GM12878 (cell line): ENCODE results near the gene SBF2. TPM values are rescaled to one million over a fixed set of nuclear protein-coding genes. Genes with fewer than 3 reads are reported as not detected.

ENCODE experiments used
- ATAC-seq: fragments of 200-7000 bp; cut with Tn5 transposase; 3 replicates; pipeline ENCODE4 v1.9.1; 2020; ENCODE audit warnings: mild to moderate bottlenecking, moderate library complexity
- BruUV-seq: library from RNA; stranded (reverse); fragments of 400-500 nt; replicated peaks from 2 replicates; lab custom pipeline; 2021; lab: Mats Ljungman, UMichigan
- CTCF ChIA-PET: fragments of 300-600 bp; sonication (Branson Sonifier 250); formaldehyde crosslinking; extraction: SDS; loops from one replicate; lab custom pipeline; 2021; ENCODE audit warnings: inconsistent platforms; lab: Yijun Ruan, JAX
- POLR2A ChIA-PET: fragments of 350-600 bp; formaldehyde crosslinking; extraction: SDS; loops from one replicate; lab custom pipeline; 2021; ENCODE audit warnings: inconsistent platforms; lab: Charles Lee
- RAD21 ChIA-PET: fragments of 300-600 bp; sonication (Branson Sonifier 250); formaldehyde crosslinking; loops from one replicate; lab custom pipeline; 2023; ENCODE audit warnings: antibody characterized with exemption; ENCODE audit not compliant: unreplicated experiment; lab: Charles Lee
- SMC1A ChIA-PET: fragments of 300-600 bp; sonication (Branson Sonifier 250); formaldehyde crosslinking; loops from one replicate; lab custom pipeline; 2023; ENCODE audit not compliant: unreplicated experiment, uncharacterized antibody; lab: Charles Lee
- DNase-seq: peaks from one replicate; pipeline ENCODE4 v3.0.0-alpha.2; 2011; ENCODE audit warnings: low read depth, low spot score
- FAIRE-seq: peaks from 3 replicates; lab custom pipeline; 2011; peaks lifted over from hg19 to GRCh38; lab: Jason Lieb, UNC
- H2AFZ ChIP-seq: 2 replicates; pipeline ENCODE4 v1.6.0; 2011; ENCODE audit warnings: low read depth, low read length, control low read depth; ENCODE audit not compliant: control insufficient read depth
- H3K27ac ChIP-seq: 2 replicates; pipeline ENCODE4 v1.5.1; 2011; ENCODE audit warnings: control low read depth; ENCODE audit not compliant: control insufficient read depth, insufficient read depth
- H3K27me3 ChIP-seq, 2 experiments: replicated peaks in 1 of 2; 2 replicates each; pipeline versions ENCODE4 v1.6.0 to v1.6.1; 2011; ENCODE audit warnings: low read length in 1 of 2; ENCODE audit not compliant: control insufficient read depth in 2 of 2, insufficient read depth in 2 of 2
- H3K36me3 ChIP-seq, 2 experiments: 2 replicates each; pipeline ENCODE4 v1.5.1; 2011; ENCODE audit warnings: low read length in 1 of 2; ENCODE audit not compliant: control insufficient read depth in 2 of 2, insufficient read depth in 2 of 2
- H3K4me1 ChIP-seq: 2 replicates; pipeline ENCODE4 v1.6.1; 2011; ENCODE audit warnings: mild to moderate bottlenecking, low read length, moderate library complexity, mixed read lengths; ENCODE audit not compliant: control insufficient read depth, insufficient read depth
- H3K4me2 ChIP-seq: 2 replicates; pipeline ENCODE4 v1.6.0; 2011; ENCODE audit warnings: control low read depth; ENCODE audit not compliant: control insufficient read depth, insufficient read depth
- H3K4me3 ChIP-seq: fragments of 200-600 bp; sonication (generic); 2 replicates; pipeline ENCODE4 v1.5.1; 2016
- H3K79me2 ChIP-seq: 2 replicates; pipeline ENCODE4 v1.6.0; 2011; ENCODE audit warnings: low read length; ENCODE audit not compliant: control insufficient read depth, insufficient read depth
- H3K9ac ChIP-seq: 2 replicates; pipeline ENCODE4 v1.8.0; 2011; ENCODE audit warnings: low read length, control low read depth, mixed read lengths; ENCODE audit not compliant: control insufficient read depth, insufficient read depth
- H3K9me3 ChIP-seq: replicated peaks from 3 replicates; pipeline ENCODE4 v1.5.1; 2011; ENCODE audit warnings: mild to moderate bottlenecking, low read length; ENCODE audit not compliant: control insufficient read depth, insufficient read depth
- H4K20me1 ChIP-seq: 2 replicates; pipeline ENCODE4 v1.6.0; 2011; ENCODE audit not compliant: control insufficient read depth, insufficient read depth
- JUND ChIP-seq: IDR thresholded peaks from 2 replicates; pipeline ENCODE4 v1.6.1; 2012; ENCODE audit warnings: low read depth, mild to moderate bottlenecking, low read length, improper control_type of control experiment, moderate library complexity
- WGBS: methylation state at CpG from one replicate; pipeline ENCODE4 v1.1.6; 2016; ENCODE audit warnings: low lambda C conversion rate; ENCODE audit not compliant: insufficient replicate concordance, insufficient coverage; ENCODE audit errors: missing lambda C conversion rate; 5-methylcytosine and 5-hydroxymethylcytosine counted together
- in situ Hi-C: fragments of 300-500 bp; cut with MboI; formaldehyde crosslinking; loops from 9 replicates; pipeline ENCODE4 v1.14.3; 2018; ENCODE audit warnings: mixed read lengths
- intact Hi-C: fragments of 100-400 bp; cut with micrococcal nuclease; formaldehyde crosslinking; loops from one replicate; pipeline ENCODE4 v1.14.2; 2022; ENCODE audit not compliant: unreplicated experiment
- polyA plus RNA-seq, 11 experiments: library from polyadenylated mRNA; depleted of rRNA in 4 of 11; unstranded in 6 of 11; stranded (reverse) in 5 of 11; fragments of >200 nt; fragmentation: Nextera tagmentation in 4 of 11; fragmentation: Illumina TruSeq in 1 of 11; extraction: Ambion mirVana in 4 of 11; extraction: Trizol in 1 of 11; gene quantifications; 1 replicate in 1 of 11; 2 replicates in 10 of 11; pipeline versions ENCODE4 v1.2.1 to v1.2.3, GENCODE V29; 2011 to 2016; ENCODE audit warnings: inconsistent platforms in 2 of 11, missing spikeins in 2 of 11, low read depth in 1 of 11
- total RNA-seq, 4 experiments: library from RNA; depleted of rRNA in 3 of 4; stranded (reverse); fragments of >200 nt in 3 of 4; fragmentation: Illumina TruSeq in 1 of 4; extraction: Trizol in 1 of 4; gene quantifications; 2 replicates each; pipeline versions ENCODE4 v1.2.1 to v1.2.3, GENCODE V29; 2013 to 2021
- TF ChIP-seq, protein P1 (sequence below): IDR thresholded peaks from 2 replicates; pipeline ENCODE4 v1.6.1; 2011; ENCODE audit warnings: mild to moderate bottlenecking, low read depth, low read length, moderate library complexity; ENCODE audit not compliant: insufficient replicate concordance

SBF2 gene
- total and polyA plus RNA-seq, 10 of the 15 experiments (the other 5 are each of a cell fraction or from before 2014, with no cell fraction given): 0.24 to 2.3 (median 1.1) TPM

DNA sequence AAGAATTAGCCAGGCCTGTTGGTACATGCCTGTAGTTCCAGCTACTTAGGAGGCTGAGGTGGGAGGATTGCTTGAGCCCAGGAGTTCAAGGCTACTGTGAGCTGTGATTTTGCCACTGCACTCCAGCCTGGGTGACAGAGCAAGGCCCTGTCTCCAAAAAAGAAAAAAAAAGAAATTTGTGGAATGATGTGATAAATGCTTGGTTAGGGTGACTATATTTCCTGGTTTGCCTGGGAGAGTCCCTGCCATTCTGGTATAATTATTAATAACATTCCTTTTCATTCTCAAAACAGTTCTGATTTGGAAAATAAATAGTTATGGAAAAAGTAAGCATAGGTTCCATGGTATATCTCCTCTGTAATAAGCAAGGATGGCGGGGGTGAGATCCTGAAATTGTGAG is 555.3 kb downstream of the SBF2 start (continued):
- TF ChIP-seq, protein P1, sequence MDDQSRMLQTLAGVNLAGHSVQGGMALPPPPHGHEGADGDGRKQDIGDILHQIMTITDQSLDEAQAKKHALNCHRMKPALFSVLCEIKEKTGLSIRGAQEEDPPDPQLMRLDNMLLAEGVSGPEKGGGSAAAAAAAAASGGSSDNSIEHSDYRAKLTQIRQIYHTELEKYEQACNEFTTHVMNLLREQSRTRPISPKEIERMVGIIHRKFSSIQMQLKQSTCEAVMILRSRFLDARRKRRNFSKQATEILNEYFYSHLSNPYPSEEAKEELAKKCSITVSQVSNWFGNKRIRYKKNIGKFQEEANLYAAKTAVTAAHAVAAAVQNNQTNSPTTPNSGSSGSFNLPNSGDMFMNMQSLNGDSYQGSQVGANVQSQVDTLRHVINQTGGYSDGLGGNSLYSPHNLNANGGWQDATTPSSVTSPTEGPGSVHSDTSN: no peak

DNA sequence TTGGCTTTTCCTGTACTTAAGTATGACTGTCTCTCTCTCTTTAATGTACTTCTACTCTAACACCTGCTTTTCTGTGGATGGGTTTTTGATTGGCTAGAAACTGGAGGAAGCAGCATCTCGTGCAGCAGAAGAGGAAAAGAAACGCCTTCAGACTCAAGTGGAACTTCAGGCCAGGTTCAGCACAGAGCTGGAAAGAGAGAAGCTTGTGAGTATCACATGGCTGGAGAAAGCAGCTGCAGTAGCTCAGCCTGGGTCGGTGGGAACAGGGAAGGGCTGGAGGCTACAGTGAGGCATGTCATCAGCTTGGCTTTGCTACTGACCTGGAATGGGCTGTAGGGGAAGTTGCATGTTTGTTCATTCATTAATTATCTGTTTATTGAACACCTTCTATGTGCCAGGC is 555.9 kb downstream of the SBF2 start:
- H3K36me3 ChIP-seq: peaks cover 3 to 23% of the 10 kb centered on the region in 2 experiments; a peak in 3 of 4 replicates

More for the DNA sequence above, 555.9 kb downstream of the SBF2 start:
- TF ChIP-seq JUND: no peak
- FAIRE-seq (no peak), DNase-seq (no peak), ATAC-seq (no peak; the same call in 2 of the 3 replicates)
- POLR2A ChIA-PET: interaction anchor here (1.2 to 1.4 kb wide), 2 partner anchors 12 to 18 kb away, joined by 4 read pairs; no protein-coding TSS in a partner anchor
- peaks cover 9% of the 10 kb centered on the region; the same call in 2 of the 3 replicates for H3K9me3 ChIP-seq
- peaks cover 2% of the 10 kb centered on the region for H3K79me2 ChIP-seq
- SMC1A ChIA-PET: interaction anchor here (0.7 to 5.8 kb wide), 10 partner anchors 9 to 278 kb away, joined by 3 to 39 read pairs (median 4); no protein-coding TSS in a partner anchor
- no peak overlapping the region for H3K27ac ChIP-seq
- H3K27me3 ChIP-seq: no peaks in the 10 kb centered on the region
- no TSS peak for BruUV-seq
- WGBS: 2% methylated on average over 3 of the region's 3 CpGs
- RAD21 ChIA-PET: interaction anchor here (1.2 to 1.5 kb wide), 4 partner anchors 11 to 136 kb away, joined by 3 to 4 read pairs (median 4); no protein-coding TSS in a partner anchor
- H3K4me2 ChIP-seq: no peak overlapping the region
- CTCF ChIA-PET: interaction anchor here (0.5 to 3.1 kb wide), 2 partner anchors 10 to 289 kb away, joined by 3 to 20 read pairs; no protein-coding TSS in a partner anchor
- intact Hi-C loops: no loop called here
- no peaks in the 10 kb centered on the region for H4K20me1 ChIP-seq
- peaks cover 44% of the 10 kb centered on the region for H3K4me1 ChIP-seq
- in situ Hi-C loops: no loop called here
- H2AFZ ChIP-seq: no peak overlapping the region
- no peak overlapping the region for H3K9ac ChIP-seq
- H3K4me3 ChIP-seq: no peak overlapping the region
